IPS DF 19.7 (cell line): Measurements from ENCODE around the gene PRKCI.
"Not testable (repeated sequence)": the region's sequence is repeated elsewhere in the genome, so short reads cannot be mapped to it uniquely, and the experiment has no call there.

Experiments used
- DNase-seq: peaks from one replicate; pipeline ENCODE4 v3.0.0-alpha.2; 2013; ENCODE audit warnings: low read depth, low spot score

The PRKCI gene

GRCh38 chr3:170221924-170222646 is at the start of gene PRKCI:
Gene PRKCI (plus strand): TSS chr3:170222424. CDS start chr3:170222670, 246 bp downstream.
- DNase-seq = peak; percentile 80

- DNase-seq = no peak
These were observed 43.6 kb upstream of the PRKCI start for GRCh38 chr3:170178651-170179050.

DNA sequence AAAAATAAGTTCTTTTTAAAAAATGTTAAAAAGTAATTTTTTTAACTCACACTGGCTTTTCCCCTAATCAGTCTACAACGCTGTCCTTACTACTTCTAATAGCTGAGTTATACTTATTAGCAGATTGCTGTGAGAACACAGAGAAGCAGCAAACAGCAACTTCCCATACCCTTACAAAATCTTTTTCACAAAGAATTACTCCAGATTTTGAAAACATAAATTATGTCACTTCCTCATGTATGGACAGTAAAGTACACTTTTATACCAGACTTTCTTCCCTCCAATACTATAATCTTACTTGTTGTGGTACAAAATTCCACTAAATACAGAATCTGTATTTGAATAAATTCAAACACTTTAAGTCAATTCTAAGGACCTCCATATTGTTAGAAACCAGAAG is 42.8 kb upstream of the PRKCI start:
- no peak for DNase-seq

- no peak for DNase-seq
These were observed 41.9 kb upstream of the PRKCI start for GRCh38 chr3:170180079-170180907.

DNA sequence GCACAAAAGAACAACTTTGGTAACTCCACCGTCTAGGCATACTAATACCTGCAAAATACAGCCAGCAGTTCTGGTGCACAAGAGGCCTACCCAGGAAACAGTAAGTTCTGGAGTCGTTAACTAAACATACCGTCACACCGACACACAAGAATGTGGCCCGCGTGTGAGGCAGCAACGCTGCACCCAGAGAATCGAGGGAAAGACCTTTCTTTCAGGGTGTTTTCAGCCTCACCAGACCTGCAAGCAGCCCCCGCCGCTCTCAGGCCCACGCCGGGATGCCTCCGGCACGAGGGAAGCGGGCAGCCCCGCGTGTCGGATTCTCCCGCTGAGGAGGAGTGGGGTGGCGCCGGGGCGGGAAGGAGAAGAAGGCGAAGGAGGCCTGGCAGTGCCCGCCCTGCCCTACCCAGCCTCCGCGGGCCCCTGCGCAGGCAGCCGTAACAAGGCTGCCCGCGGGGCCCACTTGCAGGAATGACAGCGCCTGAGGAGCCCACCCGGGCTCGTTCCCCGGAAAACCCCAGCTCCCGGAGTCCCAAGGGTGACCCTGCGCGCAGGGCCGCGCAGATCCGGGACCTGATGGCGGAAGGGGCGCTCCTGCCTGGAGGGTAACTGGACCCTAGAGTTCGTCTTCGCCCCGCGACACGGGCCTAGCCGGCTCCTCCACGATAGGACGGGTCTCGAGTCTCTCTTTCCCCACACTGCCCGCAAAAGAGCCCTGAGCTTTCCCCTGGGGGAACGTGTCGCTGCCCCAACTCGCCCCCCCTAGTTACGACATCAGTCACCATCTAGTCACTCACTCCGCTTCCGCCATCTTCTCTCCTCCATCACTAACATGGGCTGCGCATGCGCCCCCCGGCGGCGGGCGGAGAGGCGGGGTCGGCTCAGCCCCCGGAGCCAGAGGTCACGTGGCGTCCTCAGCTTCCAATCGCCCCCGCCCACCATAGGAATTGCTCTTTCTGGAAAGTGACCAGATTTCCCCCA is 41.0 kb upstream of the PRKCI start, which contains the start of gene PHC3:
TSS of gene PHC3 (minus strand) at position 826 of the 978 bp plus-strand sequence. CDS start at position 808, 18 bp downstream.
- peak; percentile 40 for DNase-seq

DNA sequence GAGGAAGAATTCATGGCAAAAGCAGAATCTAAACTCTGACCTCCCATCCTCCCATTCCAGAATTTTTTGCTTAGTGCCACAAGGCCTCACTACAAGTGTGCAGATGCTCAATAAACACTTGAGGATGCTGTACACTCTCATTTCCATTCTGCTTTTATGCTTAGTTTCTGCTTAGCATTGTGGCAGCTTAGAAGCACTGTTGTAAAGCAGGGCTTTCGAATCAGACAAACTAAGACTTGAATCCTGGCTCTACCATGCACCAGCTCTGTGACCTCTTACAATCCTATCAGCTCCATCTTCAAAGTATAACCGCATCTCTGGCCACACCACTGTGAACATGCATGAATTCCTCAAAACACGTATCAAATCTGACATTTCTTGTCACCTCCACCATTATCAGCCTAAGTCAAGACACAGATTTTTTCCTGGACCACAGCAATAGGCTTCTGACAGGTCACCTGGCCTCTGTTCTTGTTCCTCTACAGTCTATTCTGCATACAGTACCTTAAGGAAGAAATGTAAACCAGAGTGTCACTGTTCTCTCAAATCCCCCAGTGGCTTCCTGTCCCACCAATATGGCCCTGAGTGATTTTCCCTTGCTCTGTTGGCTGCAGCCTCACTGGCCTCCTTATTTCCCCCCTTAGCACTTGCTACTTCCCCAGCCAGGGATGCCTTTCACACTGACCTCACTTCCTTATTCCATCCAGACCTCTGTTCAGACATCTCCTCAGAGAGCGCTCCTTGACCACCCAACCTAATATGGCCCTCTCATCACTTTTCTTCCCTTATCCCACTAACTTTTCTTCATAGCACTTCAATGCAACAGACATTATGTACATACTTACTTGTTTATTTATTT is 32.6 kb upstream of the PRKCI start:
- no peak for DNase-seq

DNA sequence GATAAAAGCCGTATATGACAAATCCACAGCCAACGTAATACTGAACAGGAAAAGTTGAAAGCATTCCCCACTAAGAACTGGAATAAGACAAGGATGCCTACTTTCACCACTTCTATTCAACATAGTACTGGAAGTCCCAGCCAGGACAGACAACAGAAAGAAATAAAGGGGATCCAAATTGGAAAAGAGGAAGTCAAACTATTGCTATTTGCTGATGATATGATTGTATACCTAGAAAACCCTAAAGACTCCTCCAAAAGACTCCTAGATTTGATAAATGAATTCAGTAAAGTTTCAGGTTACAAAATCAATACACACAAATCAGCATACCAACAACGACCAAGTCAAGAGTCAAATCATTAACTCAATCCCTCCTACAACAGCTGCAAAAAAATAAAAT is 26.5 kb upstream of the PRKCI start:
- not testable (repeated sequence) for DNase-seq

DNA sequence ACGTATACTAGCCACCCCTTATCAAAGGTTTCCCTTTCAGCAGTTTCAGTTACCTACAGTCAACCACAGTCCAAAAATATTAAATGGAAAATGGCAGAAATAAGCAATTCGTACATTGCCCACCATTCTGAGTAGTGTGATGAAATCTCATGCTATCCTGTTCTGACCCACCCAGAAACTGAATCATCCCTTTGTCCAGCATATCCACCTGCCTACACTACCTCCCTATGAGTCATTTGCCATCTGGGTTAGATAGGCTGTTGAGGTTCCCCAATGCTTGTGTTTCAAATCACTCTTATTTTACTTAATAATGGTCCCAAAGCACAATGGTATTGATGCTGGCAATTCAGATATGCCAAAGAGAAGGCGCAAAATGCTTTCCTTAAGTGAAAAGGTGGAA is 25.4 kb upstream of the PRKCI start:
- no peak for DNase-seq

DNA sequence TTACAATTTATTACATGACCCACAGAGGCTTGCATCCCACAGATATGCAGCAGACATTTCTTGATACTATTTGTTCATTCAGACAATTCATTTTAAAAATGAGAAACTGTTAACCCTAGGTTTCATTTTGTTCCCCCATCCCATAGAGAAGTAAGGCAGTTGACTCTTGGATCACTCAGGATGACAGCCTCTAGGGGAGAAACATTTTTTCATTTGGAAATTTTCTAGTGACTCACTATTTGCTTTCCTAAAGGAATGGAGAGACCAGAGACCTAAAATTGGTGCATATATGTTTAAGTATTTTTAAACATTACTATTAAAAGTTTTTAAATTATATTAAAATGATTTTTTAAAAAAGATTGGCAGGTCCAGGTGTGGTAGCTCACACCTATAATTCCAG is 21.2 kb upstream of the PRKCI start:
- no peak for DNase-seq

DNA sequence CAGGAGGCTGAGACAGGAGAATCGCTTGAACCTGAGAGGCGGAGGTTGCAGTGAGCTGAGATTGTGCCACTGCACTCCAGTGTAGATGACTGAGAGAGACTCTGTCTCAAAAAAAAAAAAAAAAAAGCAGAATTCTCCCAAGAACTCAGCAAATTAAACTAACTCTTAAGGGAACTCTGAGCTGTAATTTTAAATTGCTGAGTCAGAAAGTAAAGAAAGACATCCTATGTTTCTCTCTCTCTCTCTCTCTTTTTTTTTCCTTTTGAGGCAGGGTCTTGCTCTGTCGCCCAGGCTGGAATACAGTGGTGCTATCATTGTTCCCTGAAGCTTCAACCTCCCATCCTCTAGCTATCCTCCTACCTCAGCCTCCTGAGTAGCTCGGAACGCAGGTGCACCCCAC is 20.7 kb upstream of the PRKCI start:
- no peak for DNase-seq

- DNase-seq = no peak
These were observed 18.8 kb upstream of the PRKCI start for GRCh38 chr3:170203457-170203856.

- DNase-seq = no peak
These were observed 18.2 kb upstream of the PRKCI start for GRCh38 chr3:170204023-170204472.

DNA sequence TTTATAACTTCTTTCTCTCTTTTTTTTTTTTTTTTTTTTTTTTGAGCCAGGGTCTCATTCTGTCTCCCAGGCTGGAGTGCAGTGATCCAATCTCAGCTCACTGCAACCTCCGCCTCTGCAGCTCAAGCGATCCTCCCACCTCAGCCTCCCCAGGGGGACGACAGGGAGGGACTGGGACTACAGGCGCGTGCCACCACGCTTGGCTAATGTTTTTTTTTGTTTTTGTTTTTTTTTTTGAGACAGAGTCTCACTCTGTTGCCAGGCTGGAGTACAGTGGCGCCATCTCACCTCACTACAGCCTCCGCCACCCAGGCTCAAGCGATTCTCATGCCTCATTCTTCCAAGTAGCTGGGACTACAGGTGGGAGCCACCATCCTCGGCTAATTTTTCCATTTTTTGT is 17.7 kb upstream of the PRKCI start:
- DNase-seq = no peak

GRCh38 chr3:170205302-170205701 is 16.9 kb upstream of the PRKCI start:
- no peak for DNase-seq

DNA sequence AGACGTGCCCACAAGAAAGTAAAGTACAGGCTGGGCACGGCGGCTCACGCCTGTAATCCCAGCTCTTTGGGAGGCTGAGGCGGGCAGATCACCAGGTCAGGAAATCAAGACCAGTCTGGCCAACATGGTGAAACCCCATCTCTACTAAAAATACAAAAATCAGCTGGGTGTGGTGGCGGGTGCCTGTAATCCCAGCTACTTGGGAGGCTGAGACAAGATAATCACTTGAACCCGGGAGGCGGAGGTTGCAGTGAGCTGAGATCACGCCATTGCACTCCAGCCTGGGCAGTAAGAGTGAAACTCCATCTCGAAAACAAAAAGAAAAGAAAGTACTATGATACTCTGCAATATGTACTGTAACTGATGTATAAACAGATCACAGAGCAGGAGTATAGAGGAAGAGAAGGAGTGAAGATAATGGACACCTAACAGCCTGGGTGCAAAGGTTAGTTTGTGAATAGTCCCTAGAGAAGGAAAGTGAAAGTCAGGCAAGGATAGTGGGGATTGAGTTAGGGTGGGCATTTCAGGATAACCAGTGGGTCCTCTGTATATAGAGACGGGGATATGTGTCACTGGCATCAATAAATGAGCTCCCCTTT is 16.0 kb upstream of the PRKCI start:
- DNase-seq = not testable (repeated sequence)

GRCh38 chr3:170207717-170208116 is 14.5 kb upstream of the PRKCI start:
- DNase-seq = no peak

GRCh38 chr3:170211668-170212067 is 10.6 kb upstream of the PRKCI start:
- DNase-seq = no peak

- no peak for DNase-seq
These were observed 2.4 kb upstream of the PRKCI start for GRCh38 chr3:170219850-170220249.

DNA sequence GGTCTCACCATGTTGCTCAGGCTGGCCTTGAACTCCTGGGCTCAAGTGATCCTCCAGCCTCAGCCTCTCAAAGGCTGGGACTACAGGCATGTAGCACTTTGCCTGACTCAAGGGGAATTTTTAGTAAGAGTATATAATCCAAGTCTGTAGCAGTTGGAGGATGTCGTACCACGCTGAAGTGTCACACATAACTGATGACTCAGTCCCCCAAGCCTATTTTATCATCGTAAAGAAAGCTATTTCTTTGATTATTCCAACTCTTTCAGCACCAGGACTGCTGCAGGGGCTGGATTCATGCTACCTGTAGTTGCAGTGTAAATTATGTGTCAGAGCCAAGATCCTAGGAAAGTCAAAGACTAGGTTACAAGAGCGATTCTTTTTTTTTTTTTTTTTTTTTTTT is 1.4 kb upstream of the PRKCI start:
- no peak for DNase-seq
